A172 (cell line): ENCODE measurements around the gene SHISA5. TPM values are rescaled to one million over a fixed set of nuclear protein-coding genes. Genes with fewer than 3 reads are reported as not detected.

Experiments
- DNase-seq: peaks from one replicate; pipeline ENCODE4 v3.0.0-alpha.2; 2015; ENCODE audit warnings: low spot score
- total RNA-seq: library from RNA; depleted of rRNA; stranded (reverse); fragments of >200 nt; shearing (Covaris generic); gene quantifications from 2 replicates; pipeline ENCODE4 v1.2.3, GENCODE V29; 2014

The SHISA5 gene
- total RNA-seq, 1 experiment from 2014 or later, result 143 TPM

- no peak for DNase-seq
These were observed 72.5 kb downstream of the SHISA5 start for GRCh38 chr3:48431224-48432029.

- no peak for DNase-seq
These were observed 73.3 kb downstream of the SHISA5 start for GRCh38 chr3:48430708-48431101.

- DNase-seq, result no peak
These were observed 73.8 kb downstream of the SHISA5 start, which contains the start of gene PLXNB1 for GRCh38 chr3:48429960-48430707. Gene PLXNB1 (minus strand): TSS chr3:48430086. CDS start chr3:48424611, 5,475 bp downstream.

DNA sequence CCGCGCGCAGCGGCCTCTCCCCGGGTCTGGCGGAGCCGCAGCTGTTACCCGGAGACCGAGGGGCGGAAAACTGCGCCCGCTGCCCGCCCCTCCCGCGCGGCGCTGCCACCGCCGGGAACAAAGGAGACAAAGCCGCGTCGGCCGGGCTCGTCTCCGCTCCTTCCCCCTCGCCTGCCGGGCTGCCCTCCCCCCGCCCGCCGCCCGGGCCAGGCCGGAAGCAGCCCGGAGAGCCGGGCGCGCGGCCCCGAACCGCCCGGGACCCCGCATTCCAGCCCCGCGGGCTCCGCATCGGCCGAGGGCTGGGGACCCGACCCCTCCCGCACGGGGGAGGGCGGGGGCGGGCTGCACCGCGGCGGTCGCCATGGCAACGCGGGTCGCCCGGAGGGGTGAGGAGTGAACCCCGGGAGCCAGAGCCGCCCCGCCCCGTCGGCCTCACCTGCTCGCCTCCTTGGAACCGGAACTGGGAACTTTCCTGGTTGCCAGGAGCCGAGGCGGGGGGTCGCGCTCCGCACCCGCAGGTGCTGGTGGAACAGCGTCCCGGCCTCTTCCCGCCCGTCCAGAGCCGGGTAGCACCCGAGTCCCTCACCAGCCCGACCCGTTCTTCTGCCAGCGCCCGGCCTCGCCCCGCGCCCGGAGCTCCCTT is 74.5 kb downstream of the SHISA5 start:
- DNase-seq, result no peak

DNA sequence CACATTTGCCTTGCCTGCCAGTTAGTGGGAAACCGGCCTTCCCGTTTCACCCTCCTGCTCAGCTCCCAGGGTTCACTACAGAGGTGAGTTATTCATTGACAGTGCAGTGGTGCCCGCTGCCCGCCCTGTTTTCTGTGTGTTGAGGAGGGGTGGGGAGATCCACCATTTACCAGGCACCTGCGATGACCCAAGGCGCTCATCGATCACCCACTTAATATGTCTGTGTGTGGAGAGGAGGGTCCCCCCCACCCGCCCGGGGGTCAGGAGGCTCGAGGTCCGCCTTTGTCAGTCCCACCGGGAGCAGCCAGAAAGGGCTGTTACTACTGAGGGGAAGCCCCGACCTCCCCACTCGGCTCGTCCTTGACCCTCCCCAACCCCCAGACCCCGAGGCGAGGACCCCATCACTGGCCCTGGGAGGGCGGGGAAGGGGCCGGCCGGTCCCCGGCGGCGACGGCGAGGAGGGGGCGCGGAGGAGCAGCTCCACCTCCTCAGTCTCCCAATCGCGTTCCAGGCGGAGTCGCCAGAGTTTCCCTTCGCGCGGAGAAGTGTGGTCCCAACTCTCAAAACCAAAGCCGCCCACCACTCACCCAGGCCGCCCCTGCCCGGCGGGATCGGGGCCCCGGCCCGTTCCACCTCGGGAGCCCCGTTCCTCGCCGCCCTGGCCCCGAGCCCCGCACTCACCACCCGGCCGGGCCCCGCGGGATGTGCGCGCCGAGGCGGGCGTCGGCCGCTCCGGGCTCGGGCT is 75.2 kb downstream of the SHISA5 start:
- DNase-seq, result no peak

DNA sequence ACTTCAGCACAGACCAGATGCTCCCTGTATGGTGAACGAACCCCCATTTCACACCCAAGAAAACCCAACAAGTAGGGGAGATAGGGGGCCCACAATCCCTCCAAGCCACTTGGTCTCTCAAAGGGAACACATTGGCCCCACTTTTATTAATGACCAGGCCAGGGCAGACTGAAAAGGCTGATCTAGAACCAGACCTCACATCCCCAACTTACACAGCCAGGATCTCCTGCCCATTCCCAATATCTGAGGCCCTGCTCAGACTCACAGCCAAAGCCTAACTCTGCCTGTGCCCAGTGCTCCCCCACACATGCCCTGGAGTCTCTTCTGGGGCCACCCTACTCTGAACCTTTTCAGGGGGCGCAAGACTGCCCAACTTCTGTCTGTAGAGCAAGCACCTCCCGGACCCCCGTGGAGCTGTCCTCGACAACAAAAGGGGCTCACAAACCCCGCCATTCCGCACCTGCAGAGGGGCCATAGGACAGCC is 75.8 kb downstream of the SHISA5 start:
- DNase-seq, result no peak

GRCh38 chr3:48427630-48427962 is 76.4 kb downstream of the SHISA5 start:
- DNase-seq, result no peak

DNA sequence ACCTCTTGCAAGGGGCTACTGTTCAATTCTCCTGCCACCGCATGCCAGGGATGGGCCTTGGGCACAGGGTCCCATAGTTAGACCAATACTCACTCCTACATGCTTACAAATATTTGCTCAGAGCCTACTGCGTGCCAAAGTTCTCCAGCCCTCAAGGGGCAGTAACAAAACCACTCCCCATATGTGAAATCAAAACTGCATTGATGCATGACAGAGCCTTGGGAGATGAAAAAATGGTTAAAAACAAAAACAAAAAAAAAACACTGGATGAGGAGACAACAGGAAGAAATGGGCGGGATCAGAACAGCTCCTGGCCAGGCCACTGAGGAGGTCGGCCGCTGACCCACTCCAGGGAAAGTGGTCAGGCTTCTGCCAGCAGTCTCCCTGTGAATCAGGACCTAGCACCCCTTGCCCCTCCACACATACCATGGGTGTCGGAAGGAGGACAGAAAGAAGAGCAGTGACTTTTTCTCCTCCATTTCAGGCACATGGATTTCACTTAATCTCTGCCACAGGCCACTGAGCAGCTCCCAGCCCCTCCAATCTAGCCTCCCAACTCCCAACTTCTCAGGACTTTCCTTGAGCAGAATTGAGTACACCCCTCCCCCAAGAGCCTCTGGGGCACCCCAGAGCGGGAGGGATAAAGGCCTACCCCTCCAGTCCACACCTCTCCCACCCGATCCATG is 76.9 kb downstream of the SHISA5 start:
- no peak for DNase-seq

DNA sequence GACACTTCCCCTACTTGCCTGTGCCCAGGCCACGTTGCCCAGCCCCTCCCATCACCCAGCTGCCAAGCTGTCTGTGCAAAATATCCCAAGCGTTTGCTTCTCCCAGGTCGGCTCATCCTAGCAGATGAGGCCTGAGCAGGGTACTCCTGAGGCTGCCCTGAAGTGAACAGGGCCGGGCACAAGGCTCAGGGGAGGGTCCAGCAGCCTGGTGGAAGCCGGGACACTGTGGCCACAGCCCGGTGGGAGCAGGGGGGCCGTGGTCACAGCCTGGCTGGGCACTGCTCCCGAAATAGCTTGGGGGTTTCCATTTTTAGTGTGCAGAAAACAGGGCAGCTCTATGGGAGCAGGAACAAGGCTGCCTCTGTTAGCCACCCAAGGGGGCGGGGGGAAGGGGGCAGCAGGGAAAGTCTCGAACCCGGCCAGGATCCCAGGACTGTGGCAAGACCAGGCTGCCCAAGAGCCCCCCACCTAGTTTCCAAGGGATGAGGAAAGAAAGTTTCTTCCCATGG is 77.5 kb downstream of the SHISA5 start:
- no peak for DNase-seq

DNA sequence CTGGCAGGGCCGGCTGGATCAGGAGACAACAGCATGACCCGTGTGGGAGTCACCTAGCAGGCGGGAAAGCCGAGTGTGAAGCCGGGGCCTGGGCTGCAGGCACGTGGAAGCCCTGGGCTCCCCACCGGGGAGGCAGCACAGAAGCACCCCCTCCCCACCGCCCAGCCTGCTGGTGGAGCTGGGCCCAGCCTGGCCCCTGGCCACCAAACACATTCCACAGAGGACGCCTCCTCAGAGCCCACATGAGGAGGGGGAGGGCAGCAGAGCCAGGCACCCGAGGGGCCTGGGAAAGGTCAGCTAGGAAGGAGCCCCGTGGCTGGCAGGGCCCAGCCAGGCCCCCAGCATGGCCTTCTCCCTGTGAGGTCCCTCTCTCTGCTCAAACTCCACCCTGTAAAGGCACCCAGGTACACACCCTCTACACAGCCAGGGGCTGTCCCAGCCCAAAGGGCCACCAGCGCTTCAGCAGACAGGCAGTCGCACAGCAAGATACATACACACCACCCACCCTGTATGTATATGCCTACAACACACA is 78.6 kb downstream of the SHISA5 start:
- no peak for DNase-seq

DNA sequence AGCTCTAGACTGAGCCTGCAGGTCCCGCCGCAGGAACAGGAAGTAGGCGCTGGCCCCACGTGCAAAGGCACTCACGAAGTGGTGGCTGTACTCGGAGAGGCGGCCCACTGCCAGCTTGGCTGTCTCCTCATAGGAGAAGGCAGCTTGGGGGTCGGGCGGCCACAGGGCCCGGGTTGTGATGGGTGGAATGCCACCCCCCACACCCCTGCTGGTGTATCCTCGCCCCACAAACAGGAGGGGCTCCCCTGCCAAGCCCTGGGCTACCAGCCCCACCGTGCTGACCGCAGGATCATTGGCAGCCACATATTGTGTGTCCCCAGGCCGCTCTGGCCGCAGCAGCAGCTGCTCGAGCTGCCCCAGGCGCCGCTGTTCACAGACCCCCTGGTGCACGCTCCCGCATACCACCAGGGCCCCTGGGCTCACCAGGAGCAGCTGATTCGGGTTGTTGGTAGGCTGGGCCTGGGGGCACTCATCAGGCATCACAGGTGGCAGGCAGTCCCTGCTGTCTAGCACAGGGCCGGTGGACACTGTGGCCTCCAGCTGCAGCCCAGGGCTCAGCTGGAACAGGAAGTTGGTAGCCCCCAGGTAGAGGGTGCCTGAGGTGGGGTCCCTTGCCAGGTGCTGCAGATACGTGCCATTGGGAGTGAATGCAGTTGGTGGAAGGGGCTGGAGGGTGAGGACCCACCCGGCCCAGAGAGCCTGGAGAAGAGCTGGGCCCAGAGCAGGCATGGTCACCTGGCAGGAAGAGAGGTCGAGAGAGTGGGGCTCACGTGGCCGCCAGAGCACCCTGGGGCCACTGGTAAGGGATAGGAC is 79.9 kb downstream of the SHISA5 start:
- no peak for DNase-seq

GRCh38 chr3:48423241-48423882 is 80.6 kb downstream of the SHISA5 start:
- DNase-seq, result no peak

- no peak for DNase-seq
These were observed 81.3 kb downstream of the SHISA5 start for GRCh38 chr3:48422681-48423080.

DNA sequence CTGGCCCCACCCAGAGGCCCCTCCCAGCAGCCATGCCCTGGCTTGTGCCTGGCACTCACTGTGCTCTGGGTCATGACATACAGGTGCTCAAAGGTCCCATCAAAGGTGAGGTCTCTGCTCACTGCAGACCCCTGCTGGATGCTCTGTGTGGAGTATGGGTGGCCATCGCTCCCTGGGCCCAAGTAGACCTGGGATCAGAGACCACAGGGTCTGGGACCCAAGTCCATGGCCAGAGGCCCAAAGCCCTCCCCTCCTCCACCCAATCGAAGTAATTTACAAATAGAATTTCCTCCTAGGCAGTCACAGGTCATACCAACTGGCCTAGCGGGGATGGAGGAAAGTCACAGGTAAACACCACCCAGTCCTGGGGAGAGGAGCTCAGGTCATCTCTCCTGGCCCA is 81.7 kb downstream of the SHISA5 start:
- no peak for DNase-seq

DNA sequence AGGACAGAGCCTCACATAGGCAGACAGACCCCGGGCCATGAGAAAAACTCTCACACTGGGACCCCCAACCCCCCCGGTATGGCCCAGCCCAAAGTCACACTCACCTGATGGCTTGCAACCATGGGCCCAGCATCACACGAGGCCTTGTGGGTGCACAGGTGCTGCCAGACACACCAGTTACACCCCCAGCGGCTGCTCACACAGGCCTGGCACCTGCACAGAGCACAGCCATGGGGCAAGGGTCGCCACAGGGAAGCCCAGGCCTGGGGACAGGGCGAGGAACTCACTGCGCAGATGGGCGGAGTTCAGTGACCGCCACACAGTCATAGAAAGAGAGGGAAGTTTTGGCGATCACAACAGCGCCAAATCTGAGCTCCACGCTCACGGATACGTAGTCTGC is 83.4 kb downstream of the SHISA5 start:
- no peak for DNase-seq

- no peak for DNase-seq
These were observed 84.4 kb downstream of the SHISA5 start for GRCh38 chr3:48419597-48419996.

DNA sequence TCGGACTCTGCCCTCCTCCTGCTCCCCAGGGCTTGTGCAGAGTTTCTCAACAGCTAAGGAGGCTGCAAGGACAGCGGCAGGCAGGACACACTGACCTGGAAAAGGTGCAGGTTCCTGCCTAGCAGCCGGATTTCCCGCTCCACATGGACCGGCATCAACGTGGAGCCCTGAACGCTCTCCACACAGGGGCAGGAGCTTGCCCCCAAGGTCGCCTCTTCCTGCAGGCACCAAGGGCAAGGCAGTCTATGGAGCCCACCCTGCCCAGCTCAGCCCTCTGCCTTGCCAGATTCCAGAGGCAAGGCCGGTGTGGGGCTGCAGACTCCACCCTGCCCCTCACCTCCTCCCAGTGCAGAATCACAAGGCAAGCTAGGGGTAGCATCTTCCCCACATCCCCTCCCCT is 84.8 kb downstream of the SHISA5 start:
- no peak for DNase-seq

DNA sequence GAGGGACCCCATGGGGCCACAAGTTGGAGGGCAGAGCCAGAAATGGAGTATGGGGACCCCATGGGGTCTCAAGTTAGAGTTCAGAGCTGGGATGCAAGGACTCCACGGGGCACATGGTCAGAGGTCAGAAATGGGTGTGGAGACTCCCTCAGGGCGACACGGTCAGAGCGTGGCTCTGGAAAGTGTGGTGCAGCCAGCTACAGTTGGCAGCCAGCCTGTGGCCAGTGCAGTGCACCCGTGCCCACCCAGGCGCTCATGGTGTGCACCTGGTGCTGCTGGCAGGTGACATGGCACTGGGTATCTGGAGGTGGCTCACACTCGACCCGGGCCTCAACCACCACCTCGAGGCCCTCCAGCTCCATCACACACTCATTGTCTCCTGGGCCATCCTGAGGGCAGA is 85.3 kb downstream of the SHISA5 start:
- DNase-seq, result no peak

DNA sequence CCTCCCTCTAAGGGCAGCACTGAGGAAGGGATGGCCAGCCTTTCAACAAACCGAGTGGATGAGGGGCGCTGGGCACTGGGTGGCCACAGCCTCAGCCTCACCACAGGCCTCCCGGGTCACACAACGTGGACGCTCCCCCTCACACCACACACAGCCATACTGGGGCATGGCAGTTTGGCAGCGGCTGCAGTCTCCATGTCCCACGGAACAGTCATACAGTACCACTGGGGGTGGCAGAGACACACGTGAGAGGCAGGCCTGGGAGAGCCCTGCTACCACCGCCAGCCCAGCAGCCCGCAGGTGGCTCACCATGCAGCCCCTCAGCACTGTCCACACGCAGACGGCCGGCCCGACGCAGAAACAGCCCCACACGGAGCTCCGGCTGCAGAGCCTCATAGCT is 85.8 kb downstream of the SHISA5 start:
- DNase-seq, result no peak
